ENCODE data around the gene CERS6.

DNA sequence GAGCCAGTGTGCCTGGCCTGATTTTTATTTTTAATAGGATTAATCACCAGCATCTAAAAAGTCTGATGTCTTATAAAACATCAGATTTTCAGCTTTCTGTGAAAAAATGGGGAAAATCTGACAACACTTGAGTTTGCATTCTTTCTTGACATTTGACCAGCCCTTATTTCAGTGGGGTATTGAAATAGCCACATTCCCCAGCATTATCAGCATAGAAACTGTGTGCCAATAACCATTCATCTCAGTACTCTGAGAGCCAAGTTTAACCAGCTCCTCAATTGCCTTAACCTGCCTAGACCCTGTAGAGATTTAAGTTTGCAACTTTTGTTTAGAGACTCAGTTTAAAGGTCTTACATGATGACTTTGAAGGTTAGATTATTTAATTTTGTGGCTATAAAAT lies 155.0 kb downstream of the CERS6 start:
- TF ChIP-seq, protein P1, sequence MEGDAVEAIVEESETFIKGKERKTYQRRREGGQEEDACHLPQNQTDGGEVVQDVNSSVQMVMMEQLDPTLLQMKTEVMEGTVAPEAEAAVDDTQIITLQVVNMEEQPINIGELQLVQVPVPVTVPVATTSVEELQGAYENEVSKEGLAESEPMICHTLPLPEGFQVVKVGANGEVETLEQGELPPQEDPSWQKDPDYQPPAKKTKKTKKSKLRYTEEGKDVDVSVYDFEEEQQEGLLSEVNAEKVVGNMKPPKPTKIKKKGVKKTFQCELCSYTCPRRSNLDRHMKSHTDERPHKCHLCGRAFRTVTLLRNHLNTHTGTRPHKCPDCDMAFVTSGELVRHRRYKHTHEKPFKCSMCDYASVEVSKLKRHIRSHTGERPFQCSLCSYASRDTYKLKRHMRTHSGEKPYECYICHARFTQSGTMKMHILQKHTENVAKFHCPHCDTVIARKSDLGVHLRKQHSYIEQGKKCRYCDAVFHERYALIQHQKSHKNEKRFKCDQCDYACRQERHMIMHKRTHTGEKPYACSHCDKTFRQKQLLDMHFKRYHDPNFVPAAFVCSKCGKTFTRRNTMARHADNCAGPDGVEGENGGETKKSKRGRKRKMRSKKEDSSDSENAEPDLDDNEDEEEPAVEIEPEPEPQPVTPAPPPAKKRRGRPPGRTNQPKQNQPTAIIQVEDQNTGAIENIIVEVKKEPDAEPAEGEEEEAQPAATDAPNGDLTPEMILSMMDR (IDR thresholded peaks at IDR 0.05 in 8 of 11, conservative IDR thresholded peaks at IDR 0.05 in 3 of 11), result no peak
- TF ChIP-seq POLR2AphosphoS5 (IDR thresholded peaks at IDR 0.05) (no peak), POLR2A (IDR thresholded peaks at IDR 0.05) (no peak)

Data from spleen (tissue), 7 donors.